Measurements from ENCODE around the gene NABP2. TPM values are rescaled to one million over a fixed set of nuclear protein-coding genes. Genes with fewer than 3 reads are reported as not detected.
"Not testable (repeated sequence)": the region's sequence is repeated elsewhere in the genome, so short reads cannot be mapped to it uniquely, and the experiment has no call there.

NABP2 gene
- total RNA-seq, 1 donor from 2014 or later = 27.9 TPM

DNA sequence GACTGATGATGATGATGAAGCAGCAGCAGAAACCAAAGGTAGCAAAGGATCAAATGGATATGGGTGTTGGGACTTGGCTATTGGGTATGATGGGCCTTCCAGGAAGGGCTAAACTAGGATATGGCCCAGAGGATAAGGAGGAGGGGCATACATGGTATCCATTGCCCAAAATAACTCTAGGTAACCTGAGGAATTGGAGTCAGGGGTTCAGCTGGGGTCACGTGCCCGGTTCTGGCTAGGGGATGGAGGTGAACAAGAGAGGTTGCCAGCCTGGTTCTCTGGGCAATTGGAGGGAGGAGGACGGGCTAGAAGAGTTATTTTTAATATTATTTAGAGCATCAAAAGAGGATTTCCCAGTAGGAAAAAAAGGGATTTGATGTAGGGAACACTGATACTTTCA is 36.8 kb downstream of the NABP2 start:
- H3K27ac Mint-ChIP-seq = no peak overlapping the region
- peaks cover 20% of the 10 kb centered on the region for H3K4me1 Mint-ChIP-seq
- no peak overlapping the region for H3K4me3 Mint-ChIP-seq
- H3K36me3 ChIP-seq = no peaks in the 10 kb centered on the region
- no peak overlapping the region for H2AFZ ChIP-seq (replicated peaks)
- no peak overlapping the region for H3K4me2 ChIP-seq
- H3K4me1 ChIP-seq = peaks cover 17% of the 10 kb centered on the region
- peaks cover 22% of the 10 kb centered on the region for H3K79me2 ChIP-seq (ENCODE audit: low read depth)
- no peak for TF ChIP-seq EZH2 (IDR thresholded peaks at IDR 0.05)
- no peaks in the 10 kb centered on the region for H3K9me3 ChIP-seq (ENCODE audit: low read depth)
- peaks cover 2% of the 10 kb centered on the region for H3K27me3 Mint-ChIP-seq (ENCODE audit: insufficient read depth, low read depth)
- H3K4me3 ChIP-seq = no peak overlapping the region
- DNase-seq (ENCODE audit: low spot score) = no peak
- no peaks in the 10 kb centered on the region for H3K9me3 Mint-ChIP-seq
- H3K27ac ChIP-seq = no peak overlapping the region
- H3K27me3 ChIP-seq = no peaks in the 10 kb centered on the region
- no peak overlapping the region for H3K9ac ChIP-seq
- peaks cover 30% of the 10 kb centered on the region for H3F3A ChIP-seq (ENCODE audit: low read depth)
- peaks cover 4% of the 10 kb centered on the region for H3K36me3 Mint-ChIP-seq
- H4K20me1 ChIP-seq (ENCODE audit: low read depth) = peaks cover 20% of the 10 kb centered on the region

DNA sequence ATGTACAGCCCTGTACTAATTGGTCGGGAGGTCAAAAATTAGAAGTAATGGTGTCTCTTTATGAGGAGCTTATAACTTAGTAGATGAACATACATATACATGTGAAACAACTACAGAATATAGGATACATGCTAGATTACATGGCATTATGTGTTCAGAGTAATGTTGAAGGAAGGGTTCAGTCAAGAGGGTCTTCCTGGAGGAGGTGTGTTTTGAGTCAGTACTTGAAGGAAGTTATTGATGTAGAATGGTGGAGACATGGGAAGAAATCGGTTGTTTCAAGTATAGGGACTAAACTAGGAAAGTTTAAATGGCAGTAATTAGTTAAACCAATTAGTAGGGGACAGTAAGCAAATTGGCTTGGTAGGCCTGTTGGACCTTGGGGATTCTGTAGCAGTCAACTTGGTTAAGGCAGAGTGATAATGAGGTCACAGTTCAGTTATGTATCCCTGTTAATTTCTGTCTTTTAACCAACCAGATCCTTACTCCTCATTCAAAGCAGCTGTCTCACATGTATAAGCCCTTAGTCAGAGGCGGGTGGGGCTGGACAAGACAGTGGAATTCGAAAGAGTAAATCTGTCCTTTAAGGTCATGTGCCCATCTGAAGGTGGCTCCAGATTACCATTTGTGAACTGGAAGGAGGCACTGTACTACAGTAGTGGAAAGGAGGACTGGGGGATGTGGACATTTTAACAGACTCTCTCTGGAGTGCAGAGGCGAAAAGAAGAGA is 37.5 kb downstream of the NABP2 start:
- Histone ChIP-seq H3K9ac (no peak overlapping the region), H4K20me1 (ENCODE audit: low read depth) (peaks cover 13% of the 10 kb centered on the region), H3K27me3 (no peaks in the 10 kb centered on the region), H3F3A (ENCODE audit: low read depth) (peaks cover 34% of the 10 kb centered on the region), H3K4me3 (no peak overlapping the region), H2AFZ (replicated peaks) (no peak overlapping the region), H3K4me2 (no peak overlapping the region), H3K4me1 (peaks cover 11% of the 10 kb centered on the region), H3K27ac (no peak overlapping the region), H3K36me3 (no peaks in the 10 kb centered on the region), H3K9me3 (ENCODE audit: low read depth) (no peaks in the 10 kb centered on the region), H3K79me2 (ENCODE audit: low read depth) (peaks cover 14% of the 10 kb centered on the region)
- H3K27me3 Mint-ChIP-seq (ENCODE audit: insufficient read depth, low read depth) = peaks cover 2% of the 10 kb centered on the region
- no peaks in the 10 kb centered on the region for H3K36me3 Mint-ChIP-seq
- TF ChIP-seq EZH2 (IDR thresholded peaks at IDR 0.05) = no peak
- no peak for TF ChIP-seq EZH2phosphoT487 (IDR thresholded peaks at IDR 0.05)
- TF ChIP-seq, protein P1, sequence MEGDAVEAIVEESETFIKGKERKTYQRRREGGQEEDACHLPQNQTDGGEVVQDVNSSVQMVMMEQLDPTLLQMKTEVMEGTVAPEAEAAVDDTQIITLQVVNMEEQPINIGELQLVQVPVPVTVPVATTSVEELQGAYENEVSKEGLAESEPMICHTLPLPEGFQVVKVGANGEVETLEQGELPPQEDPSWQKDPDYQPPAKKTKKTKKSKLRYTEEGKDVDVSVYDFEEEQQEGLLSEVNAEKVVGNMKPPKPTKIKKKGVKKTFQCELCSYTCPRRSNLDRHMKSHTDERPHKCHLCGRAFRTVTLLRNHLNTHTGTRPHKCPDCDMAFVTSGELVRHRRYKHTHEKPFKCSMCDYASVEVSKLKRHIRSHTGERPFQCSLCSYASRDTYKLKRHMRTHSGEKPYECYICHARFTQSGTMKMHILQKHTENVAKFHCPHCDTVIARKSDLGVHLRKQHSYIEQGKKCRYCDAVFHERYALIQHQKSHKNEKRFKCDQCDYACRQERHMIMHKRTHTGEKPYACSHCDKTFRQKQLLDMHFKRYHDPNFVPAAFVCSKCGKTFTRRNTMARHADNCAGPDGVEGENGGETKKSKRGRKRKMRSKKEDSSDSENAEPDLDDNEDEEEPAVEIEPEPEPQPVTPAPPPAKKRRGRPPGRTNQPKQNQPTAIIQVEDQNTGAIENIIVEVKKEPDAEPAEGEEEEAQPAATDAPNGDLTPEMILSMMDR (IDR thresholded peaks at IDR 0.05) = no peak
- no peak overlapping the region for H3K27ac Mint-ChIP-seq
- H3K9me3 Mint-ChIP-seq = no peaks in the 10 kb centered on the region
- DNase-seq (ENCODE audit: low spot score) = no peak
- peaks cover 18% of the 10 kb centered on the region for H3K4me1 Mint-ChIP-seq
- H3K4me3 Mint-ChIP-seq = no peak overlapping the region

DNA sequence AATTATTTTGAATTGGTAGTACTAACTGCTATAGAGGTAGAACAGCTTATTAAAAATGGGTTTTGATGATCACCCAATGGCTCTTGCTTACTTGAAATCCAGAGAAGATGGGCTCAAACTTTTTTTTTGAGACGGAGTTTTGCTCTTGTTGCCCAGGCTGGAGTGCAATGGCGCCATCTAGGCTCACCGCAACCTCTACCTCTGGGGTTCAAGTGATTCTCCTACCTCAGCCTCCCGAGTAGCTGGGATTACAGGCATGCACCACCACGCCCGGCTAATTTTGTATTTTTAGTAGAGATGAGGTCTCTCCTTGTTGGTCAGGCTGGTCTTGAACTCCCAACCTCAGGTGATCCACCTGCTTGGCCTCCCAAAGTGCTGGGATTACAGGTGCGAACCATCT is 38.8 kb downstream of the NABP2 start:
- not testable (repeated sequence) for DNase-seq (ENCODE audit: low spot score); H3K79me2 ChIP-seq (ENCODE audit: low read depth); H3K27ac ChIP-seq; H3K4me3 Mint-ChIP-seq; H3K4me1 ChIP-seq; H3K27ac Mint-ChIP-seq; H3K9me3 ChIP-seq (ENCODE audit: low read depth); H3K36me3 ChIP-seq; H3K9me3 Mint-ChIP-seq; H3K4me2 ChIP-seq; H3K27me3 ChIP-seq; H3K4me3 ChIP-seq; H4K20me1 ChIP-seq (ENCODE audit: low read depth); H3K36me3 Mint-ChIP-seq; H3K9ac ChIP-seq; H2AFZ ChIP-seq (replicated peaks); H3K27me3 Mint-ChIP-seq (ENCODE audit: insufficient read depth, low read depth)
- peaks cover 21% of the 10 kb centered on the region for H3K4me1 Mint-ChIP-seq
- H3F3A ChIP-seq (ENCODE audit: low read depth) = peaks cover 34% of the 10 kb centered on the region

DNA sequence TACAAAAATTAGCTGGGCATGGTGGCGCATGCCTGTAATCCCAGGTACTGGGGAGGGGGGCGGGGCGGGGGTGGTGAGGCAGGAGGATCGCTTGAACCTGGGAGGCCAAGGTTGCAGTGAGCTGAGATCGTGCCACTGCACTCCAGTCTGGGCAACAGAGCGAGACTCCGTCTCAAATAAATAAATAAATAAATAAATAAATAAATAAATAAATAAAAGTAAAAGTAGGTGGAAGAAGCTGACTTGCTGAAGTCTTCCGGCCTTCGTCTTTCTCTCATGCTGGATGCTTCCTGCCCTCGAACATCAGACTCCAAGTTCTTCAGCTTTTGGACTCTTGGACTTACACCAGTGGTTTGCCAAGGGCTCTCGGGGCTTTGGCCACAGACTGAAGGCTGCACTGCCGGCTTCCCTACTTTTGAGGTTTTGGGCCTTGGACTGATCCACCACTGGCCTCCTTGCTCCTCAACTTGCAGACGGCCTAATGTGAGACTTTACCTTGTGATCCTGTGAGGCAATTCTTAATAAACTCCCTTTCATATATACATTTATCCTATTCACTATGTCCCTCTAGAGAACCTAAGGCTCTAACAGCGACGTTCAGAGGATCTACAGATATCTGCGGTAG is 42.0 kb downstream of the NABP2 start:
- peaks cover 44% of the 10 kb centered on the region for H3F3A ChIP-seq (ENCODE audit: low read depth)
- H3K9me3 Mint-ChIP-seq; H3K9ac ChIP-seq; H3K9me3 ChIP-seq (ENCODE audit: low read depth); H3K27ac ChIP-seq; H3K27me3 Mint-ChIP-seq (ENCODE audit: insufficient read depth, low read depth); H3K4me1 ChIP-seq; DNase-seq (ENCODE audit: low spot score); H3K79me2 ChIP-seq (ENCODE audit: low read depth); H3K27me3 ChIP-seq; H4K20me1 ChIP-seq (ENCODE audit: low read depth); H3K36me3 ChIP-seq: not testable (repeated sequence)
- Mint-ChIP-seq H3K36me3 (peaks cover 17% of the 10 kb centered on the region), H3K4me1 (peaks cover 16% of the 10 kb centered on the region), H3K4me3 (peak overlapping the region; percentile 94), H3K27ac (peak overlapping the region; percentile 97)
- peak overlapping the region; percentile 83 for H3K4me3 ChIP-seq
- peak overlapping the region; percentile 87 for H2AFZ ChIP-seq (replicated peaks)
- peak overlapping the region; percentile 83 for H3K4me2 ChIP-seq
